ENCODE data around the gene REPS2. TPM values are rescaled to one million over a fixed set of nuclear protein-coding genes. Genes with fewer than 3 reads are reported as not detected.

REPS2 gene
- total RNA-seq, 2 donors from 2014 or later = 0.26 TPM; not detected in 1

- Mint-ChIP-seq H3K4me3 (no peak overlapping the region), H3K4me1 (peaks cover 7% of the 10 kb centered on the region), H3K27me3 (no peaks in the 10 kb centered on the region), H3K9me3 (no peaks in the 10 kb centered on the region), H3K36me3 (ENCODE audit: low read depth) (no peaks in the 10 kb centered on the region), H3K27ac (no peak overlapping the region)
- ATAC-seq (replicated peaks) = no peak
These were observed 59.4 kb downstream of the REPS2 start for GRCh38 chrX:17005712-17006368.

- Mint-ChIP-seq H3K27me3 (no peaks in the 10 kb centered on the region), H3K36me3 (ENCODE audit: low read depth) (no peaks in the 10 kb centered on the region), H3K9me3 (no peaks in the 10 kb centered on the region), H3K4me3 (no peak overlapping the region), H3K4me1 (peaks cover 7% of the 10 kb centered on the region), H3K27ac (no peak overlapping the region)
- ATAC-seq (replicated peaks) = no peak
These were observed 60.8 kb downstream of the REPS2 start for GRCh38 chrX:17007134-17007768.

- Mint-ChIP-seq H3K36me3 (ENCODE audit: low read depth) (no peaks in the 10 kb centered on the region), H3K27ac (no peak overlapping the region), H3K27me3 (no peaks in the 10 kb centered on the region), H3K4me3 (no peak overlapping the region), H3K9me3 (no peaks in the 10 kb centered on the region), H3K4me1 (no peaks in the 10 kb centered on the region)
- ATAC-seq (replicated peaks) = no peak
These were observed 63.6 kb downstream of the REPS2 start for GRCh38 chrX:17009856-17010625.

- no peaks in the 10 kb centered on the region for H3K36me3 Mint-ChIP-seq (ENCODE audit: low read depth)
- ATAC-seq (replicated peaks) = no peak
- no peaks in the 10 kb centered on the region for H3K27me3 Mint-ChIP-seq
- no peak overlapping the region for H3K27ac Mint-ChIP-seq
- H3K4me3 Mint-ChIP-seq = no peak overlapping the region
- H3K9me3 Mint-ChIP-seq = no peaks in the 10 kb centered on the region
- H3K4me1 Mint-ChIP-seq = no peaks in the 10 kb centered on the region
These were observed 66.0 kb downstream of the REPS2 start for GRCh38 chrX:17012465-17012864.

- H3K9me3 Mint-ChIP-seq = no peaks in the 10 kb centered on the region
These were observed 67.8 kb downstream of the REPS2 start for GRCh38 chrX:17014216-17014615.

GRCh38 chrX:17017134-17017533 lies 70.7 kb downstream of the REPS2 start:
- H3K4me1 Mint-ChIP-seq = no peaks in the 10 kb centered on the region
- no peaks in the 10 kb centered on the region for H3K9me3 Mint-ChIP-seq
- H3K4me3 Mint-ChIP-seq = no peak overlapping the region
- H3K36me3 Mint-ChIP-seq (ENCODE audit: low read depth) = no peaks in the 10 kb centered on the region
- ATAC-seq (replicated peaks) = no peak
- H3K27me3 Mint-ChIP-seq = no peaks in the 10 kb centered on the region
- no peak overlapping the region for H3K27ac Mint-ChIP-seq

More at GRCh38 chrX:17014216-17014615, 67.8 kb downstream of the REPS2 start:
- no peaks in the 10 kb centered on the region for H3K27me3 Mint-ChIP-seq
- H3K4me1 Mint-ChIP-seq = no peaks in the 10 kb centered on the region
- no peak for ATAC-seq (replicated peaks)
- H3K4me3 Mint-ChIP-seq = no peak overlapping the region
- no peak overlapping the region for H3K27ac Mint-ChIP-seq
- H3K36me3 Mint-ChIP-seq (ENCODE audit: low read depth) = no peaks in the 10 kb centered on the region

GRCh38 chrX:17020356-17020755 lies 73.9 kb downstream of the REPS2 start:
- H3K4me1 Mint-ChIP-seq = no peaks in the 10 kb centered on the region

GRCh38 chrX:17020851-17021821 lies 74.7 kb downstream of the REPS2 start:
- Mint-ChIP-seq H3K36me3 (ENCODE audit: low read depth) (no peaks in the 10 kb centered on the region), H3K4me3 (no peak overlapping the region), H3K4me1 (no peaks in the 10 kb centered on the region), H3K9me3 (no peaks in the 10 kb centered on the region), H3K27me3 (no peaks in the 10 kb centered on the region), H3K27ac (no peak overlapping the region)
- ATAC-seq (replicated peaks) = no peak

More at GRCh38 chrX:17020356-17020755, 73.9 kb downstream of the REPS2 start:
- no peak overlapping the region for H3K27ac Mint-ChIP-seq
- H3K27me3 Mint-ChIP-seq = no peaks in the 10 kb centered on the region
- H3K9me3 Mint-ChIP-seq = no peaks in the 10 kb centered on the region
- ATAC-seq (replicated peaks) = no peak
- H3K36me3 Mint-ChIP-seq (ENCODE audit: low read depth) = no peaks in the 10 kb centered on the region
- no peak overlapping the region for H3K4me3 Mint-ChIP-seq

- H3K4me1 Mint-ChIP-seq = no peaks in the 10 kb centered on the region
- no peaks in the 10 kb centered on the region for H3K9me3 Mint-ChIP-seq
- H3K36me3 Mint-ChIP-seq (ENCODE audit: low read depth) = no peaks in the 10 kb centered on the region
- no peak for ATAC-seq (replicated peaks)
- no peak overlapping the region for H3K27ac Mint-ChIP-seq
- H3K27me3 Mint-ChIP-seq = no peaks in the 10 kb centered on the region
- H3K4me3 Mint-ChIP-seq = no peak overlapping the region
These were observed 75.6 kb downstream of the REPS2 start for GRCh38 chrX:17021851-17022604.

GRCh38 chrX:17023661-17024060 lies 77.2 kb downstream of the REPS2 start:
- Mint-ChIP-seq H3K4me1 (no peaks in the 10 kb centered on the region), H3K27ac (no peak overlapping the region), H3K4me3 (no peak overlapping the region), H3K27me3 (no peaks in the 10 kb centered on the region), H3K36me3 (ENCODE audit: low read depth) (no peaks in the 10 kb centered on the region), H3K9me3 (no peaks in the 10 kb centered on the region)
- no peak for ATAC-seq (replicated peaks)

- Mint-ChIP-seq H3K4me1 (no peaks in the 10 kb centered on the region), H3K9me3 (no peaks in the 10 kb centered on the region), H3K36me3 (ENCODE audit: low read depth) (no peaks in the 10 kb centered on the region), H3K4me3 (no peak overlapping the region), H3K27ac (no peak overlapping the region), H3K27me3 (no peaks in the 10 kb centered on the region)
- no peak for ATAC-seq (replicated peaks)
These were observed 78.4 kb downstream of the REPS2 start for GRCh38 chrX:17024886-17025285.

GRCh38 chrX:17025621-17026302 lies 79.3 kb downstream of the REPS2 start:
- Mint-ChIP-seq H3K27me3 (peaks cover 3% of the 10 kb centered on the region), H3K4me3 (no peak overlapping the region), H3K9me3 (no peaks in the 10 kb centered on the region), H3K4me1 (no peaks in the 10 kb centered on the region), H3K27ac (no peak overlapping the region), H3K36me3 (ENCODE audit: low read depth) (no peaks in the 10 kb centered on the region)
- no peak for ATAC-seq (replicated peaks)

- Mint-ChIP-seq H3K4me1 (no peaks in the 10 kb centered on the region), H3K9me3 (no peaks in the 10 kb centered on the region), H3K27me3 (peaks cover 3% of the 10 kb centered on the region), H3K36me3 (ENCODE audit: low read depth) (no peaks in the 10 kb centered on the region), H3K4me3 (no peak overlapping the region), H3K27ac (no peak overlapping the region)
- no peak for ATAC-seq (replicated peaks)
These were observed 81.5 kb downstream of the REPS2 start for GRCh38 chrX:17027931-17028330.
